CD4-positive, alpha-beta T cell treated with Interleukin-17A for 4 hours (primary cell): ENCODE measurements around the gene ACTRT2.

Experiments used
- DNase-seq: peaks from one replicate; pipeline ENCODE4 v3.0.0-alpha.2; 2020; ENCODE audit warnings: mixed read lengths

ACTRT2 gene

GRCh38 chr1:3021233-3021671 lies at the start of gene ACTRT2:
TSS of gene ACTRT2 (plus strand) at chr1:3021467. CDS start at chr1:3021687, 220 bp downstream.
- DNase-seq: no peak

GRCh38 chr1:2971609-2972008 lies 49.7 kb upstream of the ACTRT2 start:
- DNase-seq: no peak

GRCh38 chr1:2972011-2972878 lies 49.0 kb upstream of the ACTRT2 start:
- DNase-seq: no peak

GRCh38 chr1:2972879-2973575 lies 48.2 kb upstream of the ACTRT2 start:
- DNase-seq: no peak

- DNase-seq: no peak
Observed at GRCh38 chr1:2973601-2974593, 47.4 kb upstream of the ACTRT2 start.

GRCh38 chr1:2974701-2975301 lies 46.5 kb upstream of the ACTRT2 start:
- DNase-seq: no peak

GRCh38 chr1:2975466-2976179 lies 45.6 kb upstream of the ACTRT2 start:
- no peak for DNase-seq

GRCh38 chr1:2976180-2976562 lies 45.1 kb upstream of the ACTRT2 start:
- DNase-seq: no peak

- DNase-seq: no peak
Observed at GRCh38 chr1:2977886-2978611, 43.2 kb upstream of the ACTRT2 start.

GRCh38 chr1:2978691-2979190 lies 42.5 kb upstream of the ACTRT2 start:
- no peak for DNase-seq

- DNase-seq: no peak
Observed at GRCh38 chr1:2979191-2980072, 41.8 kb upstream of the ACTRT2 start.

GRCh38 chr1:2980073-2980791 lies 41.0 kb upstream of the ACTRT2 start:
- DNase-seq: no peak

GRCh38 chr1:2980849-2981248 lies 40.4 kb upstream of the ACTRT2 start:
- DNase-seq: no peak

GRCh38 chr1:2981388-2981787 lies 39.9 kb upstream of the ACTRT2 start:
- no peak for DNase-seq

- DNase-seq: no peak
Observed at GRCh38 chr1:2981981-2982614, 39.2 kb upstream of the ACTRT2 start.

GRCh38 chr1:2982615-2983318 lies 38.5 kb upstream of the ACTRT2 start:
- no peak for DNase-seq

- no peak for DNase-seq
Observed at GRCh38 chr1:2983319-2983705, 38.0 kb upstream of the ACTRT2 start.
